DOHH2 (cell line): ENCODE measurements around the gene EVI2A.

Experiments
- H3F3A ChIP-seq: fragments of 200-600 bp; sonication (generic), shearing (Covaris generic); 2 replicates; pipeline ENCODE4 v1.6.0; 2016; ENCODE audit warnings: antibody characterized with exemption, mild to moderate bottlenecking; ENCODE audit not compliant: control insufficient read depth, insufficient read depth
- H3K27ac ChIP-seq: fragments of 200-600 bp; sonication (generic); 2 replicates; pipeline ENCODE4 v1.5.1; 2014; ENCODE audit warnings: low read depth, mild to moderate bottlenecking, low read length, moderate library complexity
- H3K27me3 ChIP-seq: fragments of 200-600 bp; sonication (generic); 2 replicates; pipeline ENCODE4 v1.6.1; 2014; ENCODE audit warnings: mild to moderate bottlenecking, low read length, mixed read lengths; ENCODE audit not compliant: control insufficient read depth
- H3K36me3 ChIP-seq: fragments of 200-600 bp; sonication (generic); 2 replicates; pipeline ENCODE4 v1.6.1; 2014; ENCODE audit warnings: mild to moderate bottlenecking, low read length, moderate library complexity, mixed read lengths; ENCODE audit not compliant: control insufficient read depth
- H3K4me1 ChIP-seq: fragments of 200-600 bp; sonication (generic); 2 replicates; pipeline ENCODE4 v1.6.1; 2014; ENCODE audit warnings: mild to moderate bottlenecking, low read length, mixed read lengths; ENCODE audit not compliant: control insufficient read depth
- H3K4me2 ChIP-seq: fragments of 200-600 bp; sonication (generic); 2 replicates; pipeline ENCODE4 v1.6.0; 2014; ENCODE audit warnings: mild to moderate bottlenecking, low read length, moderate library complexity
- H3K4me3 ChIP-seq: fragments of 200-600 bp; sonication (generic); 2 replicates; pipeline ENCODE4 v1.5.1; 2014; ENCODE audit warnings: mild to moderate bottlenecking, low read length, mixed read lengths
- H3K79me2 ChIP-seq: fragments of 200-600 bp; sonication (generic); 2 replicates; pipeline ENCODE4 v1.6.1; 2014; ENCODE audit warnings: mild to moderate bottlenecking, low read length, mixed read lengths; ENCODE audit not compliant: control insufficient read depth
- H3K9me2 ChIP-seq: fragments of 200-600 bp; sonication (generic); replicated peaks from 2 replicates; pipeline ENCODE4 v1.6.1; 2014; ENCODE audit warnings: mild to moderate bottlenecking, low read length, mixed read lengths; ENCODE audit not compliant: control insufficient read depth
- H3K9me3 ChIP-seq: fragments of 200-600 bp; sonication (generic); 2 replicates; pipeline ENCODE4 v1.6.1; 2014; ENCODE audit warnings: antibody characterized with exemption, low read length, mixed read lengths; ENCODE audit not compliant: control insufficient read depth, insufficient read depth
- H4K20me1 ChIP-seq: fragments of 200-600 bp; sonication (generic); 2 replicates; pipeline ENCODE4 v1.6.0; 2014; ENCODE audit warnings: low read depth, mild to moderate bottlenecking, antibody characterized with exemption, low read length, moderate library complexity; ENCODE audit not compliant: control insufficient read depth, insufficient read depth
- CTCF ChIP-seq: fragments of 200-600 bp; sonication (generic); IDR thresholded peaks from one replicate; pipeline ENCODE4 v1.5.1; 2014; ENCODE audit warnings: antibody characterized with exemption, mild to moderate bottlenecking, low read depth, low read length; ENCODE audit not compliant: poor library complexity, severe bottlenecking
- EZH2phosphoT487 ChIP-seq: fragments of 200-600 bp; sonication (generic); IDR thresholded peaks from 2 replicates; pipeline ENCODE4 v1.6.1; 2017; ENCODE audit warnings: borderline replicate concordance, mild to moderate bottlenecking, antibody characterized with exemption, low read length, moderate library complexity, mixed read lengths

EVI2A gene

GRCh38 chr17:31310260-31310659, 11.2 kb downstream of the EVI2A start:
- peaks cover 65% of the 10 kb centered on the region for H3K4me1 ChIP-seq
- TF ChIP-seq CTCF (no peak), EZH2phosphoT487 (no peak)
- H4K20me1 ChIP-seq: no peaks in the 10 kb centered on the region
- H3K4me3 ChIP-seq: peak overlapping the region; percentile 76
- no peaks in the 10 kb centered on the region for H3K9me2 ChIP-seq
- peak overlapping the region; percentile 97 for H3K27ac ChIP-seq
- peak overlapping the region; percentile 88 for H3K4me2 ChIP-seq
- H3K27me3 ChIP-seq: no peaks in the 10 kb centered on the region
- no peaks in the 10 kb centered on the region for H3K9me3 ChIP-seq
- H3F3A ChIP-seq: peaks cover 61% of the 10 kb centered on the region
- H3K79me2 ChIP-seq: peaks cover 82% of the 10 kb centered on the region
- peaks cover 67% of the 10 kb centered on the region for H3K36me3 ChIP-seq

- Histone ChIP-seq H3K4me3 (peak overlapping the region; percentile 76), H3K36me3 (peaks cover 67% of the 10 kb centered on the region), H3K9me3 (no peaks in the 10 kb centered on the region), H4K20me1 (no peaks in the 10 kb centered on the region), H3K27ac (peak overlapping the region; percentile 97), H3K9me2 (no peaks in the 10 kb centered on the region), H3F3A (peaks cover 54% of the 10 kb centered on the region), H3K27me3 (no peaks in the 10 kb centered on the region), H3K4me1 (peaks cover 58% of the 10 kb centered on the region), H3K4me2 (peak overlapping the region; percentile 88), H3K79me2 (peaks cover 82% of the 10 kb centered on the region)
- TF ChIP-seq CTCF (no peak), EZH2phosphoT487 (no peak)
Measured at GRCh38 chr17:31309556-31309955, 11.9 kb downstream of the EVI2A start.

GRCh38 chr17:31308372-31309334, 12.8 kb downstream of the EVI2A start:
- Histone ChIP-seq H3K4me1 (peaks cover 51% of the 10 kb centered on the region), H3K79me2 (peaks cover 85% of the 10 kb centered on the region), H3K4me3 (peak overlapping the region; percentile 76), H3K36me3 (peaks cover 71% of the 10 kb centered on the region), H3F3A (peaks cover 51% of the 10 kb centered on the region), H3K27ac (peak overlapping the region; percentile 97), H3K9me2 (no peaks in the 10 kb centered on the region), H3K4me2 (peak overlapping the region; percentile 88), H3K27me3 (no peaks in the 10 kb centered on the region), H3K9me3 (no peaks in the 10 kb centered on the region), H4K20me1 (no peaks in the 10 kb centered on the region)
- no peak for TF ChIP-seq CTCF
- TF ChIP-seq EZH2phosphoT487: no peak
